ENCODE data around the gene SLC25A6.
"Not testable (repeated sequence)": the region's sequence is repeated elsewhere in the genome, so short reads cannot be mapped to it uniquely, and the experiment has no call there.

Gene SLC25A6

DNA sequence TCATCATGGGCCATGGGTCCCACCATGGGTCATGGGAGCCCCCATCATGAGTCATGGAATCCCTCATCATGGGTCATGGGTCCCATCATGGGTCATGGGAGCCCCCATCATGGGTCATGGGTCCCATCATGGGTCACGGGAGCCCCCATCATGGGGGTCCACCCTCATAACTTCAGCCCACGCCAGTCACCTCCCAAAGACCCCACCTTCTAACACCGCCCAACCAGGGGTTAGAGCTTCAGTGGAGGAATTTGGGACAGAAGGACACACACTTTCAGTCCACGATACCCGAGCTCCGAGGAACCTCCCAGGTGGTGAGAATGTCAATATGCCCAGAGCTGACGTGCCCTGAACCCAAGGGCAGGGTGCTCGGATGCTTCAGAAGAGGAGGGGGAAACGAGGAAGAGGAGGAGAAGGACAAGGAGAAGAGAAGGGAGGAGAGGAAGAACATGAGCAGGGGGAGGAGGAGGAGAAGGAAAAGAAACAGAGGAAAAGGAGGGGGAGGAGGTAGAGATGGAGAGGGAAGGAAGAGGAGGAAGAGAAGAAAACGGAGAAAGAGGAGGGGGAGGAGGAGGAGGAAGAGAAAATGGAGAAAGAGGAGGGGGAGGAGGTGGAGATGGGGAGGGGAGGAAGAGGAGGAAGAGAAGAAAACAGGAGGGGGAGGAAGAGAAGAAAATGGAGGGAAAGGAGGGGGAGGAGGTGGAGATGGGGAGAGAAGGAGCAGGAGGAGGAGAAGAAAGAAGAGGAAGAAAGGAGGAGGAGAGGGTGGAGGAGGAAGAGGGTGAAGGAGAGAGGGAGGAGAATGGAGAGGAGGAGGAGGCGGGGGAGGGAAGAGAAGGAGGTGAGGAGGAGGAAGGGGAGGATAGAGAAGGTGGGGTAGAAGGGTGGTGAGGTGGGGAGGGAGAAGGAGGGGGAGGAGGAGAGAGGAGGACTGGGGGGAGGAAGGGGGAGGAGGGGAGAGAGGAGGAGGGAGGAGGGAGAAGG is 37.6 kb downstream of the SLC25A6 start:
- no peak for DNase-seq (ENCODE audit: low read depth in 2 of 2)

GRCh38 chrX:1351981-1352714 is 39.8 kb downstream of the SLC25A6 start:
- DNase-seq (ENCODE audit: low read depth in 2 of 2), result no peak

DNA sequence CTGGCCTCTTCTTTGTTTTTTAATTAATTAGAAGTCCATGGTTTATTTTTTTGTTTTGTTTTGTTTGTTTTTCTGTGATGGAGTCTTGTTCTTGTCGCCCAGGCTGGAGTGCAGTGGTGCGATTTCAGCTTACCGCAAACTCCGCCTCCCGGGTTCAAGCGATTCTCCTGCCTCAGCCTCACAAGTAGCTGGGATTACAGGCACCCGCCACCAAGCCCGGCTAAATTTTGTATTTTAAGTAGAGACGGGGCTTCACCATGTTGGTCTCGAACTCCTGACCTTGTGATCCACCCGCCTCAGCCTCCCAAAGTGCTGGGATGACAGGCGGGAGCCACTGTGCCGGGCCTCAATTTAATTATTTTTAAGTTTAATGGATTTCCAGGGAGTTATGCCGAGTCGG is 42.3 kb downstream of the SLC25A6 start:
- not testable (repeated sequence) for DNase-seq (ENCODE audit: low read depth in 2 of 2)

DNA sequence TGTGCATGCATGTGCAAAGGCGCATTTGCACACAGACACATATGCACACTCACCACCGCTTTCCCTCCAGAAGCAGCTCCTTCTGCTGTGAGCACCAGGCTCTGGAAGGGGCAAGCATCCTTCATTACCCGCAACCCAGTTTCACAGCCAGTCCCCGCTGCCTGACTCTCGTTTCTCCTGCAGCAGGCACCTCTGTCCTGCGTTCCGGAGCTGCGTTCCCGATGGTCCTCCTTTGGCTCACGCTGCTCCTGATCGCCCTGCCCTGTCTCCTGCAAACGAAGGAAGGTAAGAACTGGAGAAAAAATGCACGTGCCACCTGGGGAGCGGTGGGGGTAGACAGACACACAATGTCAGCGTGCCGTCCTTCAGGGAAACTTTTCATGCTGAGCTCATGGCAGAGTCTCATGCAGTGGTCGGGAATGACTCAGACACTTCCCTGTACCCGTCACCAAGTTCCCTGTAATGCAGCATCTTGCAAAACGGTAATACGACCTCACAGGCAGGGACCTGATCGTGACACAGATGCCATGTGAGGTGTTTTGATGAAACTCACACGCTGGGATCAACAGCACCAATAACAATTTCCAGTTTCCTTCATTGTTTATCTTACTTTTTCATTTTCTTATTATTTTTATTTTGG is 50.2 kb downstream of the SLC25A6 start:
- DNase-seq (ENCODE audit: low read depth in 2 of 2), result no peak

GRCh38 chrX:1336948-1337779 is 54.7 kb downstream of the SLC25A6 start:
- no peak for DNase-seq (ENCODE audit: low read depth in 2 of 2)

- DNase-seq (ENCODE audit: low read depth in 2 of 2), result no peak
Measured at GRCh38 chrX:1336331-1336943, 55.5 kb downstream of the SLC25A6 start, which contains the start of gene IL3RA. TSS of gene IL3RA (plus strand) at chrX:1336785. CDS start at chrX:1341766, 4,981 bp downstream.

Measured in stimulated activated CD8-positive, alpha-beta memory T cell treated with anti-CD3 and anti-CD28 coated beads, Interleukin-2, amount 100 ng/mL, for 48 hours (primary cell).